Tibial nerve (tissue), 4 donors: ENCODE measurements around the gene CDKN1A. TPM values are rescaled to one million over a fixed set of nuclear protein-coding genes. Genes with fewer than 3 reads are reported as not detected.

Experiments used
- DNase-seq, 2 donors: peaks; one replicate each; pipeline ENCODE4 v3.0.0-alpha.2; 2019; ENCODE audit warnings: low spot score in 2 of 2
- H3K27ac ChIP-seq, 4 donors: fragments of 200-600 bp; sonication (generic) in 3 of 4; one replicate each; pipeline ENCODE4 v1.5.1; 2017 to 2019; ENCODE audit warnings: mild to moderate bottlenecking in 1 of 4
- H3K27me3 ChIP-seq, 2 donors: fragments of 200-600 bp; sonication (generic) in 1 of 2; one replicate each; pipeline versions ENCODE4 v1.5.1 to v1.6.0; 2017 to 2019
- H3K36me3 ChIP-seq, 3 donors: fragments of 200-600 bp; sonication (generic); one replicate each; pipeline ENCODE4 v1.5.1; 2018 to 2019
- H3K4me1 ChIP-seq, 4 donors: fragments of 200-600 bp; sonication (generic) in 3 of 4; one replicate each; pipeline ENCODE4 v1.5.1; 2017 to 2019
- H3K4me3 ChIP-seq, 4 donors: fragments of 200-600 bp; sonication (generic) in 3 of 4; one replicate each; pipeline ENCODE4 v1.5.1; 2017 to 2019; ENCODE audit warnings: mild to moderate bottlenecking in 1 of 4, moderate library complexity in 1 of 4
- H3K9me3 ChIP-seq, 4 donors: fragments of 200-600 bp; sonication (generic) in 3 of 4; one replicate each; pipeline ENCODE4 v1.5.1; 2017 to 2019
- CTCF ChIP-seq, 5 experiments: fragments of 200-600 bp in 3 of 5; fragments of 450-650 bp in 2 of 5; sonication (generic) in 3 of 5; IDR thresholded peaks; one replicate each; pipeline ENCODE4 v1.5.1; 2016 to 2019; ENCODE audit warnings: antibody characterized with exemption in 5 of 5, mild to moderate bottlenecking in 3 of 5, moderate library complexity in 2 of 5
- EP300 ChIP-seq, 2 donors: sonication (generic); formaldehyde crosslinking; IDR thresholded peaks; one replicate each; pipeline ENCODE4 v1.6.1; 2017; ENCODE audit warnings: antibody characterized with exemption in 2 of 2, mild to moderate bottlenecking in 1 of 2
- POLR2A ChIP-seq, 2 donors: fragments of 450-650 bp; IDR thresholded peaks; one replicate each; pipeline ENCODE4 v1.6.1; 2017; ENCODE audit warnings: antibody characterized with exemption in 2 of 2, mild to moderate bottlenecking in 2 of 2, moderate library complexity in 2 of 2
- WGBS, 2 donors: methylation state at CpG; one replicate each; pipeline ENCODE4 v1.1.5; 2018; 5-methylcytosine and 5-hydroxymethylcytosine counted together
- total RNA-seq, 4 donors: library from RNA; depleted of rRNA; stranded (reverse); fragments of >200 nt; gene quantifications; one replicate each; pipeline ENCODE4 v1.1.0, GENCODE V29; 2016

Gene CDKN1A
- total RNA-seq, 4 donors from 2014 or later: 112 to 142 (median 124) TPM

DNA sequence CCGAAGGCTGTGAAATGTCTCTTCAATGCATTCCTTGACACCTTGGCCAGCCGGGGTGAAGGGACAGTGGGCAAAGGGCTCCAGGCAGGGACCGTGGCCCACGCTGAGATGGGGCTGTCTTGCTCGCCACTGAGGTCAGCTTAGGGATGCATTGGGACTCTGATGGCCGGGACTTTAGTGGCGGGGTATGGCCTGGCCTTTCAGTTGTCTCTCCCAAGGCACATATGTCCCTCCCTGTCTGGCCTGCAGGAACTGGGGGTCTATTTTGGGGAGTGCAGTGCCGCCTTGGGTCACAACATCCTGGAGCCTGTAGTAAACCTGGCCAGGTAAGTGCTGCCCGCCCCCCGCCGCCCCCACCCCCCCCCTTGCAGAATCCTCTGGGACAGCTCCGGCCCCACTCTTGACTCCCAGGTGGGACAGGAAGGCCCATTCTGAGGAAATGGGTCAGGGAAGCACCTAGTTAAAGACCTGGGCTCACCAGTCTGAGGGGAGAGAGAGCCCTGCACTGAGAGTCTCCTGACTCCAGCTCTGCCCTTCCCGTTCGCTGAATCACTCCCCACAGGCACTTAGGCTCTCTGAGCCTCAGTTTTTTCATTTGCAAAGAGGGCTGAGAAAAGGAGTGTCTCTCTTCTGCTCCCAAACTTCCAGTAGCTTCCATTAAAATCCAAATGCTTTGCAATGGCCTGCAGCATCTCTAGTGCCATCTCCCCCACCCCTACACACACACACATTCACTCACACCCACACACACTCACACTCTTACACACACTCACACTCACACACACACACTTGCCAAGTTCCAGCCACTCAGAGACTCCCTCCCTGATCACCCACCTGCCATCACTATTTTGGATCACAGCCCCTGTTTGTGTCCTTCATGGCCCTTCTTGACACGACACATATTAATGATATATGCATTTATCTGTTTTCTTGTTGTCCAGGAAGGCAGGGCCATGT lies 52.2 kb downstream of the CDKN1A start:
- no peak overlapping the region for H3K27ac ChIP-seq
- TF ChIP-seq POLR2A (IDR thresholded peaks at IDR 0.05): no peak
- no peak for TF ChIP-seq CTCF (IDR thresholded peaks at IDR 0.05)
- TF ChIP-seq EP300 (IDR thresholded peaks at IDR 0.05): no peak
- no peaks in the 10 kb centered on the region for H3K36me3 ChIP-seq
- H3K9me3 ChIP-seq: no peaks in the 10 kb centered on the region
- DNase-seq: no peak
- peaks cover 0 to 27% (median 8%) of the 10 kb centered on the region in 4 donors for H3K4me1 ChIP-seq
- no peaks in the 10 kb centered on the region for H3K27me3 ChIP-seq
- no peak overlapping the region for H3K4me3 ChIP-seq
- WGBS, 2 donors: 79 to 88% methylated on average over 10 to 15 of the region's 15 CpGs

DNA sequence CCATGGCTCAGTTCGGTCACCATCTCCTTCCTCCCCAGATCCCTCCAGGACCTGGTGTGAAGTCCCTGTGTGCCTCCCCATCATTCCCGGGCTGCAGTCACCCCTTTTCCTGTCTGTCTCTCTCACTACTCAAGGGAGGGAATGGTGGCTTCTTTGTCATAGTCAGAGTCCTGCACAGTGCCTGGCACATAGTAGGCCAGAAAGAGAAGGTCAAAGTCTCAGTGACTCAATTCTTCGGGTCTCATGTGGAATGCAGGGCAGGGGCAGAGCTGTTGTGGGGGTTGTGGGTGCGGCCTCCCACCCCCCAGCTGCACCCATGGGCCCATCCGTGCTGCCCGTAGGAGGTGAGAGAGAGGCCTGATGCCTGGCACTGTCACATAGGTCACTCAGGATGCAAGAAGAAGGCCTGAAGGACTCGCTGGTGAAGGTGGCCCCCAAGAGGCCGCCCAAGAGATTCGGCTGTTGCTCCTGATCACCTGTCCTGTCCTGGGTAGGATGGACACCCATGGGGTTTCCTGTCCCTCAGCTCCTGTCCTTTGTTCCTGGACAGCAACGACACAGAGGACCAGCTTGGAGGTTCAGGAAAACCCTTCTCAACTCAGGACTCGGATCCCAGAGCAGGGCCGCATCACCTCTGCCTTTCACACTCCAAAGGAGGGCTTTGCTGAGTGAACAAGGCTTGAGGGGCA lies 53.3 kb downstream of the CDKN1A start:
- no peak for DNase-seq
- TF ChIP-seq POLR2A (IDR thresholded peaks at IDR 0.05) (no peak), CTCF (IDR thresholded peaks at IDR 0.05) (no peak), EP300 (IDR thresholded peaks at IDR 0.05) (no peak)
- H3K27ac ChIP-seq: no peak overlapping the region
- no peak overlapping the region for H3K4me3 ChIP-seq
- H3K27me3 ChIP-seq: no peaks in the 10 kb centered on the region
- H3K36me3 ChIP-seq: no peaks in the 10 kb centered on the region
- 86 to 87% methylated on average over 12 of the region's 12 CpGs for WGBS, 2 donors
- peaks cover 0 to 32% (median 10%) of the 10 kb centered on the region in 4 donors for H3K4me1 ChIP-seq
- H3K9me3 ChIP-seq: no peaks in the 10 kb centered on the region

- Histone ChIP-seq H3K4me1 (peaks cover 0 to 32% (median 10%) of the 10 kb centered on the region in 4 donors), H3K27me3 (no peaks in the 10 kb centered on the region), H3K4me3 (no peak overlapping the region), H3K36me3 (no peaks in the 10 kb centered on the region), H3K27ac (no peak overlapping the region), H3K9me3 (no peaks in the 10 kb centered on the region)
- DNase-seq: no peak
- 88 to 95% methylated on average over 5 of the region's 5 CpGs for WGBS, 2 donors
- TF ChIP-seq CTCF (IDR thresholded peaks at IDR 0.05) (no peak), POLR2A (IDR thresholded peaks at IDR 0.05) (no peak), EP300 (IDR thresholded peaks at IDR 0.05) (no peak)
These were observed 54.8 kb downstream of the CDKN1A start for GRCh38 chr6:36733300-36733699.

DNA sequence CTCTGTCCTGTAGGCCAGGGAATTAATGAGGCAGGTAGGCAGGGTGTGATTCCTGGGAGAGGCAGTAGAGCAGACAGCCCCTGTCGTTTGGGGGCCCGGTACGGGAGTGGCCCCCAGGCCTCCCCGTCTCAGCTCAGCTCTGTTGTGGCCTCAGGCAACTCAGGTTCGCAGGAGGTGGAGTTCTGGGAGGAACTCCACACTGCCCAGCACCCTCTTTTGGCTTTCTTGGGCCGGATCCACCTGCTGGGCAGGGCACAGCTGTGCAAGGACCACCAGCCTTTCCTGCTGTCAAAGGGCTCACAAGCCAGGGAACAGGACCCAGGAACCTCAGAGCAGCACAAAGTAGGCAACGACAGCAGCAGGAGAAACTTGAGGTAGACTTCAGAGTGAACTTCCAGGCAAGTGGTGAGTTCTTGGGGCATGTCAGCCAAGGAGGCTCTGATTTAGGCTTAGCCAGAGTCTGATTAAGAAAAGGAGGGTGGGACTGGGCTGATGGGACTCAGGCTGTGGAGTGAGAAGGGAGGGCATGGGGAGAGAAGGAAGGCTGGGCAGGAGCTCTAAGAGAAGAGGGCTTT lies 56.1 kb downstream of the CDKN1A start:
- TF ChIP-seq EP300 (IDR thresholded peaks at IDR 0.05): no peak
- TF ChIP-seq CTCF (IDR thresholded peaks at IDR 0.05): no peak
- TF ChIP-seq POLR2A (IDR thresholded peaks at IDR 0.05): no peak
- Histone ChIP-seq H3K36me3 (no peaks in the 10 kb centered on the region), H3K4me1 (peaks cover 0 to 22% (median 10%) of the 10 kb centered on the region in 4 donors), H3K9me3 (no peaks in the 10 kb centered on the region), H3K4me3 (peak overlapping the region in 1 of 4 donors; percentile 29), H3K27ac (peak overlapping the region in 3 of 4 donors; percentile 21 to 85 (median 76)), H3K27me3 (no peaks in the 10 kb centered on the region)
- WGBS, 2 donors: 73 to 80% methylated on average over 1 to 7 of the region's 7 CpGs
- DNase-seq: no peak
